ENCODE measurements around the gene CHIA. TPM values are rescaled to one million over a fixed set of nuclear protein-coding genes. Genes with fewer than 3 reads are reported as not detected.
"Not testable (repeated sequence)": the region's sequence is repeated elsewhere in the genome, so short reads cannot be mapped to it uniquely, and the experiment has no call there.

The CHIA gene
- total RNA-seq, 1 experiment from 2014 or later = not detected

DNA sequence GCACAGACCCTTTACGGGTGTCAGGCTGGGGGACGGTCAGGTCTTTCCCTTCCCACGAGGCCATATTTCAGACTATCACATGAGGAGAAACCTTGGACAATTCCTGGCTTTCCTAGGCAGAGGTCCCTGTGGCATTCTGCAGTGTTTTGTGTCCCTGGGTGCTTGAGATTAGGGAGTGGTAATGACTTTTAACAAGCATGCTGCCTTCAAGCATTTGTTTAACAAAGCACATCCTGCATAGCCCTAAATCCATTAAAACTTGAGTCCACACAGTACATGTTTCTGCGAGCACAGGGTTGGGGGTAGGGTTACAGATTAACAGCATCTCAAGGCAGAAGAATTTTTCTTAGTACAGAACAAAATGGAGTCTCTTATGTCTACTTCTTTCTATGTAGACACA is 69.6 kb downstream of the CHIA start:
- DNase-seq (ENCODE audit: extremely low read depth, low read depth) = not testable (repeated sequence)

DNA sequence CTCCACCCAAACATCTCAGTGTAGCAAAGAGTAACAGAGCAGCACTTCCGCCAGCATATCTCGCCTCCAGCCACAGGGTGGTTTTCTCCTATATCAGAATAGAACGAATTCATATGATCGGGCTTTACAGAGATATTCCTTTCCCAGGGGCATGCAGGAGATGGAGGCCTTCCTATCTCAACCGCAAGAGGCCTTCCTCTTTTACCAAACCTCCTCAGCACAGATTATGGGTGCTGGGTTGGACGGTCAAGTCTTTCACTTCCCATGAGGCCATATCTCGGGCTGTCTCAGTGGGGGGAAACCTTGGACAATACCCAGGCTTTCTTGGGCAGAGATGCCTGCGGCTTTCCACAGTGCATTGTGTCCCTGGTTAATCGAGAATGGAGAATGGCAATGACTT is 71.1 kb downstream of the CHIA start:
- DNase-seq (ENCODE audit: extremely low read depth, low read depth) = no peak

DNA sequence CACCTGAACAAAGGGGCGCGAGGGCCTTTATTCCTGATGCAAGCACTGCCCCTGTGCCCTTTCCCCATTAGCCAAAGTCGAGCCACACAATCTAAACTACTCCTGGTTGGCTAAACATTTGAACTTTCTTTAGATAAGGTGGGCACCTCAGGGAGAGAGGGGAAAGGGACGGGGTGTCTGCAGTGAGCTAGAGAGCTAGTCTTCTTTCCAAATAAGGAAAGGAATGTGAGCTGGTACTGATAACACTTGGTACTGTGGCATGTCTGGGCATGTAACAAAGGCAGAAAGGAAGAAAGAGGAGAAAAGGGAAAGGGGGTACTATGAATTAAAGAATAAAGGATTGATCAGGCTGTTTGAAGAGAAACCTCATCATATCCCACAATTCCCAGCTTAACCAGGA is 74.0 kb downstream of the CHIA start:
- no peak for DNase-seq (ENCODE audit: extremely low read depth, low read depth)

DNA sequence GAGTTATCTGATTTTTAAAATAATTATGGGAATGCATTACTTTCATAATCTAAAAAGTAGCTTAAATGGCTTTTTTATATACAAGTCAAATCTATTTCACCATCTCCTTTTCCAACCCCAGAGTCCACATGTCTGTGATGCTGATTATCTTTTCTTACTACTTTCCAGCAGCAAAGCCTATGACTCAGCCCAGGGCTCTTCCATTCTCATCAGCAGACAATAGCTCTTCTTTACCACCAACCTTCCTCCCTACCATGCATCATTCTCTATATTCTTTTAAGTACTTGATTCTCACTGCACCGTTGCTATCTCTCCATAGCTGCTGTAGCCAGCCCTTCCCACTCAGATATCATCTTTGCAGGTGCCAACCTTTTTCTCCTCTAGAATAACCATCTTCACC is 75.6 kb downstream of the CHIA start:
- no peak for DNase-seq (ENCODE audit: extremely low read depth, low read depth)

DNA sequence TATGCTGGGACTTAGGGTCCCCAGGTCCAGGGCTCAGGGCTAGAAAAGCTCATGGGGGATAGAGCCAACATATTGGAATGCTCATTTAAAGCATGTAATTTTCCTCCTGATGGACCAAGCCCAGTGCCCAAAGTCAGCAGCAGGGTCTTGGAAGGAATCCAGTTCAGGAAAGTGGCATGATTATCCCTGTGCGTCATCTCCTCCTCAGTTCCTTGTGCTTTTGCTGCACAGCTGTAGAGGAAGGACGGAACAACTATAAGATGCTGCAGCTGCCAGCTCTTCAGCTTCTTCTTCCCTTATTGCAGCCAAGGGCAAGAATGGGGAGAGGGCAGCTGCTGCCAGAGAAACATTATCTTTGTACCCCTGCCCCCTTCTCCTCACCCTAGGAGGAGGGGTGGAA is 78.5 kb downstream of the CHIA start:
- no peak for DNase-seq (ENCODE audit: extremely low read depth, low read depth)

DNA sequence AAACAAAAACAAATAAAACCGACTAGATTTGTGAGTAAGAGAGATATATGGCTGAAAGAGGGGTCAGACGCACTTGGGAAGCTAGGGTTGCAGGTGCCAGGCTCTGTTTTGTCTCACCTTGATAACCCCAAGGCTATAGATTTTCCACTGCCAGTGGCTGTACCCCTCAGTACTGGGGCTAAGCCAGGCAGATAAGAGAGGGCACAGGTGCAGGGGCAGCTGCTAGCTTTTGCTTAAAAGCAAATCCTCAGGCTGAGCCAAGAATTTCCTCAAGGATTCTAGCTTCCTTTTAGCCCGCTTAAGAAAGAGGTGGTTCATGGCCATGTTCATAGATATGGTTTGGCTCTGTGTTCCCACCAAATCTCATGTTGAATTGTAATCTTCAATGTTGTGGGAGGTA is 79.0 kb downstream of the CHIA start:
- no peak for DNase-seq (ENCODE audit: extremely low read depth, low read depth)

Small RNAs within 50 kb of the gene (small RNA-seq; reads per million reads assigned to genes)
- gene AL356387.2 = 0 reads per million in 2 experiments

Other genes starting within 250 kb of the CHIA start
- 106 and 109 TPM in 2 replicates for gene DRAM2, start 150.8 kb upstream of the CHIA start, total RNA-seq (2014; rRNA removed; shearing (Covaris generic))
- gene CEPT1, start 150.6 kb upstream of the CHIA start, total RNA-seq (2014; rRNA removed; shearing (Covaris generic)) = 29.7 and 31.8 TPM in 2 replicates
- 0.67 and 1.3 TPM in 2 replicates for gene DENND2D, start 90.2 kb upstream of the CHIA start, total RNA-seq (2014; rRNA removed; shearing (Covaris generic))
- gene CHI3L2, start 63.1 kb upstream of the CHIA start, total RNA-seq (2014; rRNA removed; shearing (Covaris generic)) = 0.92 and 1.2 TPM in 2 replicates
- 0.87 and 2.0 TPM in 2 replicates for gene OVGP1, start 136.9 kb downstream of the CHIA start, total RNA-seq (2014; rRNA removed; shearing (Covaris generic))
- 19.9 and 21.8 TPM in 2 replicates for gene WDR77, start 158.4 kb downstream of the CHIA start, total RNA-seq (2014; rRNA removed; shearing (Covaris generic))
- gene ATP5PB, start 158.6 kb downstream of the CHIA start, total RNA-seq (2014; rRNA removed; shearing (Covaris generic)) = 321 and 361 TPM in 2 replicates
- 0.30 TPM in 1 of 2 replicates, not detected in the other for gene C1orf162, start 183.1 kb downstream of the CHIA start, total RNA-seq (2014; rRNA removed; shearing (Covaris generic))
- gene ADORA3, start 212.8 kb downstream of the CHIA start, total RNA-seq (2014; rRNA removed; shearing (Covaris generic)) = not detected in 2 replicates
- not detected in 2 replicates for gene TMIGD3, start 212.8 kb downstream of the CHIA start, total RNA-seq (2014; rRNA removed; shearing (Covaris generic))

All from NCI-H460 (cell line).